GM12878 (cell line): ENCODE measurements around the gene ZNF341. TPM values are rescaled to one million over a fixed set of nuclear protein-coding genes. Genes with fewer than 3 reads are reported as not detected.

Experiments
- CTCF ChIP-seq, 3 experiments: IDR thresholded peaks in 2 of 3; conservative IDR thresholded peaks in 1 of 3; 2 replicates each; pipeline ENCODE4 v1.5.1; 2011; ENCODE audit warnings: low read depth in 3 of 3, low read length in 3 of 3, mild to moderate bottlenecking in 3 of 3, control low read depth in 2 of 3, moderate library complexity in 2 of 3, inconsistent platforms in 1 of 3, mixed read lengths in 1 of 3; ENCODE audit not compliant: control insufficient read depth in 2 of 3, insufficient read depth in 1 of 3; ENCODE audit errors: extremely low read depth in 1 of 3
- E2F4 ChIP-seq: IDR thresholded peaks from 2 replicates; pipeline ENCODE4 v1.6.1; 2012; ENCODE audit warnings: low read depth, low read length, improper control_type of control experiment
- ESRRA ChIP-seq: IDR thresholded peaks from 2 replicates; pipeline ENCODE4 v1.6.1; 2012; ENCODE audit warnings: mild to moderate bottlenecking, low read length, improper control_type of control experiment
- MTA2 ChIP-seq: fragments of 450-650 bp; IDR thresholded peaks from 2 replicates; pipeline ENCODE4 v1.6.1; 2016; ENCODE audit warnings: low read depth, mild to moderate bottlenecking, moderate library complexity
- NBN ChIP-seq: fragments of 450-650 bp; IDR thresholded peaks from 2 replicates; pipeline ENCODE4 v1.6.1; 2016
- NFXL1 ChIP-seq: fragments of 450-650 bp; IDR thresholded peaks from 2 replicates; pipeline ENCODE4 v1.6.1; 2017; ENCODE audit warnings: antibody characterized with exemption, mild to moderate bottlenecking, borderline replicate concordance
- POLR2AphosphoS5 ChIP-seq: IDR thresholded peaks from 2 replicates; pipeline ENCODE4 v1.6.1; 2011; ENCODE audit warnings: mild to moderate bottlenecking, low read length, inconsistent platforms
- RB1 ChIP-seq: fragments of 450-650 bp; formaldehyde crosslinking; IDR thresholded peaks from 2 replicates; pipeline ENCODE4 v1.6.1; 2017; ENCODE audit warnings: mild to moderate bottlenecking, borderline replicate concordance
- REST ChIP-seq: IDR thresholded peaks from 2 replicates; pipeline ENCODE4 v1.6.1; 2012; ENCODE audit warnings: mild to moderate bottlenecking, low read depth, low read length
- TARDBP ChIP-seq: IDR thresholded peaks from 2 replicates; pipeline ENCODE4 v1.6.1; 2016; ENCODE audit warnings: borderline replicate concordance
- TBL1XR1 ChIP-seq: IDR thresholded peaks from 2 replicates; pipeline ENCODE4 v1.6.1; 2012; ENCODE audit warnings: low read depth, low read length, improper control_type of control experiment
- TCF12 ChIP-seq: IDR thresholded peaks from 2 replicates; pipeline ENCODE4 v1.6.1; 2011; ENCODE audit warnings: low read depth, mild to moderate bottlenecking, low read length
- ZBTB4 ChIP-seq: fragments of 450-650 bp; formaldehyde crosslinking; IDR thresholded peaks from 2 replicates; pipeline ENCODE4 v1.4.0; 2022; ENCODE audit warnings: mild to moderate bottlenecking, moderate library complexity
- ZBTB40 ChIP-seq: fragments of 450-650 bp; IDR thresholded peaks from 2 replicates; pipeline ENCODE4 v1.6.1; 2016; ENCODE audit warnings: mild to moderate bottlenecking, moderate library complexity, borderline replicate concordance
- polyA plus RNA-seq, 11 experiments: library from polyadenylated mRNA; depleted of rRNA in 4 of 11; unstranded in 6 of 11; stranded (reverse) in 5 of 11; fragments of >200 nt; fragmentation: Nextera tagmentation in 4 of 11; fragmentation: Illumina TruSeq in 1 of 11; extraction: Ambion mirVana in 4 of 11; extraction: Trizol in 1 of 11; gene quantifications; 1 replicate in 1 of 11; 2 replicates in 10 of 11; pipeline versions ENCODE4 v1.2.1 to v1.2.3, GENCODE V29; 2011 to 2016; ENCODE audit warnings: inconsistent platforms in 2 of 11, missing spikeins in 2 of 11, low read depth in 1 of 11
- total RNA-seq, 4 experiments: library from RNA; depleted of rRNA in 3 of 4; stranded (reverse); fragments of >200 nt in 3 of 4; fragmentation: Illumina TruSeq in 1 of 4; extraction: Trizol in 1 of 4; gene quantifications; 2 replicates each; pipeline versions ENCODE4 v1.2.1 to v1.2.3, GENCODE V29; 2013 to 2021

ZNF341 gene
- total and polyA plus RNA-seq, 10 of the 15 experiments (the other 5 are each of a cell fraction or from before 2014, with no cell fraction given) = 0.18 to 5.0 (median 2.6) TPM

GRCh38 chr20:33810885-33811775, 79.3 kb downstream of the ZNF341 start, which contains the start of gene CHMP4B (continued):
- TF ChIP-seq ZBTB4 (CRISPR knock-in tag) (no peak), RB1 (0 out of 2 replicates have a peak, but pooled peaks have one; percentile 65), CTCF (IDR thresholded peaks at IDR 0.05 in 2 of 3, conservative IDR thresholded peaks at IDR 0.05 in 1 of 3; ENCODE audit: control insufficient read depth in 2 of 3, extremely low read depth in 1 of 3, insufficient read depth in 1 of 3, low read depth in 3 of 3, low read length in 3 of 3) (no peak), MTA2 (peak; percentile 97), E2F4 (peak; percentile 44; the same call in 1 of the 2 replicates), TBL1XR1 (peak; percentile 97), ZBTB40 (peak; percentile 92), NFXL1 (no peak), ESRRA (peak; percentile 90; the same call in 1 of the 2 replicates), POLR2AphosphoS5 (peak; percentile 64; the same call in 1 of the 2 replicates), TARDBP (peak; percentile 98), NBN (peak; percentile 89), REST (no peak), TCF12 (peak; percentile 80)
